Dendritic cell treated with granulocyte-macrophage colony-stimulating factor and Interleukin-4, amounts not matched to agents 40 ng/mL and 50 ng/mL, for 4 days (primary cell): ENCODE results near the gene TNFRSF21.
"Not testable (repeated sequence)": the region's sequence is repeated elsewhere in the genome, so short reads cannot be mapped to it uniquely, and the experiment has no call there.

ENCODE experiments used
- H3K27ac Mint-ChIP-seq: one replicate; pipeline ENCODE4 v1.8.0; 2022; ENCODE audit warnings: mild to moderate bottlenecking, mixed read lengths
- H3K27me3 Mint-ChIP-seq: one replicate; pipeline ENCODE4 v1.8.0; 2022; ENCODE audit warnings: mild to moderate bottlenecking, mixed read lengths
- H3K36me3 Mint-ChIP-seq: one replicate; pipeline ENCODE4 v1.8.0; 2022; ENCODE audit warnings: low read depth, mixed read lengths
- H3K4me1 Mint-ChIP-seq: one replicate; pipeline ENCODE4 v1.8.0; 2022; ENCODE audit warnings: low read depth, mixed read lengths
- H3K4me3 Mint-ChIP-seq: one replicate; pipeline ENCODE4 v1.8.0; 2022; ENCODE audit warnings: mild to moderate bottlenecking, moderate library complexity, mixed read lengths
- H3K9me3 Mint-ChIP-seq: one replicate; pipeline ENCODE4 v1.8.0; 2022; ENCODE audit warnings: mixed read lengths
- intact Hi-C: fragments of 100-400 bp; cut with micrococcal nuclease; formaldehyde crosslinking; loops from one replicate; pipeline ENCODE4 v1.15.0; 2022

The TNFRSF21 gene

DNA sequence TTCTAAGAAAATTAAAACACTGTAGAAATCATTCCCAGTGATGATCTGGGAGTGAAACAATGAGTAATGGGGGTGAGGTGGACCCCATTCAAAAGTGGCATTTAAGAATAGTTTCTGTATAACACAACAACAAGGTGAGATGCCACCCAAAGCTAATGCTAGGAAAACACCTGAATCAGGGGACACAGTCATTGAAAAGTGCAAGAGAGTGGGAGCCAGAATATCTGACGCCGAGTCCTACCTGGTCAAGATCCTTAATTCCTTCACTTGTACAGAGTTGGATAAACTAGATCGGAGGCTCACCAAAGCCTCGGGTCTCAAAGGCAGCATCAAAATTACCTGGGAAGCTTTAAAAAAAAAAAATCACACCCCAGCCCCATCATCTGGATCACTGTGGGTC is 17.7 kb downstream of the TNFRSF21 start:
- peaks cover 13% of the 10 kb centered on the region for H3K27me3 Mint-ChIP-seq
- peaks cover 7% of the 10 kb centered on the region for H3K36me3 Mint-ChIP-seq
- H3K27ac Mint-ChIP-seq, result no peak overlapping the region

DNA sequence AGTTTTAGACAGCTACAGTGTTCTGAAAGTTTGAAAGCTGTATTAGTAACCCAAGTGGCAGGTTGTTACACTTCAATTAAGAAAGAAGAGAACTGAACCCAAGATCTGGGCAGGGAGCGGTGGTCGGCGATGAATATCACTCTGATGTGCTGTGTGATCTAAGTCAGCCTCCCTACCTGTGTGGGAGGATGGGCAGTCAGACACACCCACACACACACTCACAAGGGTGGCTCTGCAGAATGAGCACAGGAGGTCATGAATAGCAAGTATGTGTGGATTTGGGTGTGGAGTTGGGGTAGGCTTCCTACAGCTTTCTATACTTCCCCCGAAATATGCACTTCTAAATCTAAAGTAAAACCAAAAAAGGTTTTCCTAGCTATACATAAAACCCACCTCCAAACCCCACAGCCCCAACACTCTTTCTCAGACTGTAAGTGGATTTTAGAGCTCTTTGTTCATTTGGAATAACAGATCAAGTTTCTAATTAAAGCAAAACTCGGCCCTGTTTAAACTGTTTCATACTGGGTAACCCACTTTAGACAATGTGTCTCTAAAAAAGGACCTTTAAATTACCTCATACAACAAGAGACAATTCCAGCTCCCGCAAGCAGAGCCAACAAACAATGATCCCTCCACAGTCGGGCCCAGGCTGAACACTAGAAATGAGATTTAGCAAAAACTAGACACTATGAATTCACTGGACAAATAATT is 19.4 kb downstream of the TNFRSF21 start:
- H3K27me3 Mint-ChIP-seq, result peaks cover 7% of the 10 kb centered on the region
- no peak overlapping the region for H3K4me3 Mint-ChIP-seq
- H3K4me1 Mint-ChIP-seq, result no peaks in the 10 kb centered on the region
- intact Hi-C loops, result no loop called here
- peaks cover 24% of the 10 kb centered on the region for H3K9me3 Mint-ChIP-seq
- no peak overlapping the region for H3K27ac Mint-ChIP-seq
- peaks cover 7% of the 10 kb centered on the region for H3K36me3 Mint-ChIP-seq

More for the DNA sequence above, 17.7 kb downstream of the TNFRSF21 start:
- Mint-ChIP-seq H3K9me3 (peaks cover 24% of the 10 kb centered on the region), H3K4me1 (no peaks in the 10 kb centered on the region), H3K4me3 (no peak overlapping the region)
- intact Hi-C loops, result no loop called here

DNA sequence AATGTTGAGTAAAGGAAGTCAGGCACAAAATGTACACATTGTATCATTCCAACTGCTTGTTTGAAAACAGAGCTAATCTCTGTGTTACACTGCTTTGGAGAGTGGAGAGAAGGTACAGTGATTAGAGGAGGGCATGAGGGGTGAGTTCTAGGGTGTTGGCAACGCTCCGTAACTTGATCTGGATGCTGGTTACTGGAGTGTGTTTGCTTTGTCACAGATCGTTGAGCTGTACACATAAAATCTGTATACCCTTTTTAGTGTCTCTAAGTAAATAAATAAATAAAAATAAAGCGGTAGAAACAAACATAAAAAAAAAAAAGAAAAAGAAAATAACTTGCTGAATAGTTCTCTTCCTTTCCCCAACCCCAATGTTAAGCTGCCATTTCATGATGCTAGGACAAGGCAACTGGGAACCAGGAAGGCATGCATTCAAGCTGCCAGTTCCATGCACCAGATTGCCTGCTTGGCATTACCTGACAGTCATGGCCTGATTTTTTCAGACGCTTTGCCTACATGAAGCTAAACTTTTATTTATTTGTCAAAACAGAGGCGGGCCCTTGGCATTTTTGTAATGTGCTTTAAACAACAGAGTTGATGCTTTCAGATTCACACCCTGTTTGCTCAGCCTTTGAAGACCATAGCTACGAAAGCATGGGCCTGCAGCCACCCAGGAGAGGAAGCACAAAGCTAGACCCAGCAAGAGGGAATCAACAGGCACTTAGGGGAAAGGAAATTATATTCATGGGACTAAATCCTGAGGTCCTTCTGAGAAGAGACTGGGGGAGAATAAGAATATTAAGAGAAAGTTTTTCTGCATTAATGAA is 21.2 kb downstream of the TNFRSF21 start:
- H3K27me3 Mint-ChIP-seq, result peaks cover 5% of the 10 kb centered on the region
- no peak overlapping the region for H3K4me3 Mint-ChIP-seq
- H3K36me3 Mint-ChIP-seq, result peaks cover 7% of the 10 kb centered on the region
- H3K9me3 Mint-ChIP-seq, result peaks cover 24% of the 10 kb centered on the region
- intact Hi-C loops, result no loop called here
- H3K27ac Mint-ChIP-seq, result no peak overlapping the region
- H3K4me1 Mint-ChIP-seq, result no peaks in the 10 kb centered on the region

DNA sequence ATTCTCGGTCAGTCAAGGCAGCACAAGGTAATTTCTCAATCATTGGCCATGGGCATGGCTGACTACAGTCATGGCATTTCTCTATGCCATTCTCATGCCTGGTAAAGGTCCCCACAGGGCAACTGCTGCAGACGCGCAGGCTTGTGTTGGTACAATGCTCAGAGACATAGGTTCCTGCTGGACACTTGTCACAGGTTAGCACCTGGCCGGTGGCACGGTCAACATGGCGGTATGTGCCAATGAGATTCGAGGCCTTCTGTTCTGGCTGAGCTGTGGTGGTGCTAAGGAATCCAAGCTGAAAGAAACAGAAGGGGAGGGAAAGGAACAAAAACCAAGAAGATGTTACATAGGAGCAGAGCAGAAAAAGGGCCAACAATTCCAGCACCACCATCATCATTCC is 23.4 kb downstream of the TNFRSF21 start:
- Mint-ChIP-seq H3K4me1 (no peaks in the 10 kb centered on the region), H3K36me3 (peaks cover 7% of the 10 kb centered on the region), H3K27ac (no peak overlapping the region), H3K4me3 (no peak overlapping the region), H3K9me3 (peaks cover 17% of the 10 kb centered on the region), H3K27me3 (peaks cover 4% of the 10 kb centered on the region)
- intact Hi-C loops, result no loop called here

DNA sequence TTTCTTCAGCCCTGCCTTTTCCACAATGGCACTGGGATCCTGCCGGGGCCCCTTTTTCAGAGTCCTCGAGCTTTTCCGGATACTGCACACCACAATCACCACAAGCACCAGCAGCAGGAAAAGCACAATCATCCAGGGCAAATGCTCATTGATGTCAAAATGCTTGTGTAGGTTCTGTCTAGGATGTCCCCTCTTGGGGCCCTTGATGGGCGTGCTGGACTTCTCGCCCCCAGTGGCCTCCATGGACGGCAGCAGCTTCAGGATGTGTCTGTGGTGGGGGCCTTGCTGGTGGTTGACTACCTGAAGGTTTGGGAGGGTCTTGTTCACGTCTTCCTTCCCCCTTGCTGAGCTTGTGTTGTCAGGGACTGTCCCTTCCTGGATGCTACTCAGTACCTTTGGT is 25.7 kb downstream of the TNFRSF21 start:
- Mint-ChIP-seq H3K27me3 (peaks cover 1% of the 10 kb centered on the region), H3K4me1 (peaks cover 3% of the 10 kb centered on the region), H3K27ac (no peak overlapping the region), H3K36me3 (no peaks in the 10 kb centered on the region), H3K4me3 (no peak overlapping the region), H3K9me3 (no peaks in the 10 kb centered on the region)
- intact Hi-C loops, result no loop called here

DNA sequence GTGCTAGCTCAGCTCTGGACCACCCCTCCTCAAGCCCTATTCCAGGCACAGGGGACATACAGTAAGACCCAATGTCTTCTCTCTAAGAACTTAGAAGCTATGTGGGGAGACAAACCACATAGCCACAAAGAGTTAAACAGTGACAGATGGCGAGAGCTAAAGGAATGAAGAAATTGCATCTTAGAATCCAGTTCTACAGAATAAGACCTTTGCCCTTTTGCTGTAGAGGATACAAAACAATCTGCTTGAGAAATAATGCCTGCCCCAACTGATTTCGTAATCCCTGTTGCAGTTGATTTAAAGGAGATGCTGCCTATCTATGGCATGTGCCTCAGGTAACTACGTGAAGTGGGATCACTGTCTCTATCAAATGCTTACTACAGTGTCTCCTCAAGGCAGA is 31.2 kb downstream of the TNFRSF21 start:
- no peaks in the 10 kb centered on the region for H3K9me3 Mint-ChIP-seq
- intact Hi-C loops, result no loop called here
- H3K27ac Mint-ChIP-seq, result no peak overlapping the region
- H3K4me3 Mint-ChIP-seq, result no peak overlapping the region
- H3K27me3 Mint-ChIP-seq, result no peaks in the 10 kb centered on the region
- H3K36me3 Mint-ChIP-seq, result no peaks in the 10 kb centered on the region
- peaks cover 11% of the 10 kb centered on the region for H3K4me1 Mint-ChIP-seq

DNA sequence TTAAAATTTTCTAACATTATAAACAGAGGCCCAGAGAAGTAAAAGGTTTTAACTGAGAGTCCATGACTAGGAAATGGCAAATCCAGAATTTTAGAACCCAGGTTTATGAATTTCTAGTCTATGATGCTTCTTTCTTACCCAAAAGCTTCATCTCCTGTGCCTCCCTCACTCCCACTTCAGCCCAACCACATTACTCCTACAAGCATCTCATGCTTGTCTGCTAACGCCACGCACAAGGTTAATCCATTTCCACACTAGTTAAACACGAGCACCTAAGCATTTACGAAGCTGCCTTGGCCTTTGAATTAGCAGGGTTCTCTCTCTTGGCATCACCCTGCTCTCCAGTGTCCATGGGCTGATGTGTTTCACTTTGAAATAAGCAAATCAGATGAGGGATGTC is 32.0 kb downstream of the TNFRSF21 start:
- H3K27ac Mint-ChIP-seq, result no peak overlapping the region
- no peaks in the 10 kb centered on the region for H3K36me3 Mint-ChIP-seq
- intact Hi-C loops, result no loop called here

DNA sequence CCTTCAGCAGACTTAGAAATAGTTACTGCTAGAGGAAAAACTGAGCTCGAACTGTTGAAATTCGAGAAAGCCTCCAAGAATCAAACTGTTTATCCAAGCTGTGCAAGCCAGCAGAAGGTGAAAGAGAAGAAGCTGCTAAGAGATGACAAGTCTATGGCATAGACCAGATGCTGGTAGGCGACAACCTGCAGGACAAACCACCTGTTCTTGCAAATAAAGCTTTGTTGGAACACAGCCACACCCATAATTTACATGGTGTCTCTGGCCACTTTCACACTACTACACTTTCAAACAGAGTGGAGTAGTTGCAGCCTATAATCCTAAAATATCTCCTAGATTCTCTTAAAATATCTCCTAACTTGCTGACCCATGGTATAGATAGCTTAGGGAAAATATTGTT is 33.3 kb downstream of the TNFRSF21 start:
- H3K27me3 Mint-ChIP-seq, result peaks cover 3% of the 10 kb centered on the region
- no peaks in the 10 kb centered on the region for H3K36me3 Mint-ChIP-seq
- H3K9me3 Mint-ChIP-seq, result no peaks in the 10 kb centered on the region
- peaks cover 11% of the 10 kb centered on the region for H3K4me1 Mint-ChIP-seq
- H3K4me3 Mint-ChIP-seq, result no peak overlapping the region
- intact Hi-C loops, result no loop called here
- no peak overlapping the region for H3K27ac Mint-ChIP-seq

More for the DNA sequence above, 32.0 kb downstream of the TNFRSF21 start:
- H3K4me3 Mint-ChIP-seq, result no peak overlapping the region
- H3K4me1 Mint-ChIP-seq, result peaks cover 11% of the 10 kb centered on the region
- no peaks in the 10 kb centered on the region for H3K27me3 Mint-ChIP-seq
- no peaks in the 10 kb centered on the region for H3K9me3 Mint-ChIP-seq

DNA sequence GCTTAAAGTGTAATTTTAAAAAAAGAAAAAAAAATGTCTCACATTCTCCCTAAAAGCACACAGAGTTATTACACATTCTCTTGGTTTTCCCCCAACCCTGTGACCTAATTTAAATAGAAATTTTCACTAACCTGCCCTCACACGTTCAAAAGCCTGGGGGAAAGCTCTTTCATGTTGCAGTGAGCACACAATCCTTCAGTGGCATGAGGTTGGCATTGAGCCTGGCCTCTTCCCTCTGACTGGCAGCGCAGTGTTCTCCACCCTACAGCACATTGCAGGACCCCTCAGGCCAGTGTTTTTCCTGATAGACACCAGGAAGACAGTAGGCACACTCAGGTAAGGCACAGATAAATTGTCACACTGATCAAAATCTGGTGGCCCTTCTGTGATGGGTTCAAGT is 34.1 kb downstream of the TNFRSF21 start:
- H3K36me3 Mint-ChIP-seq, result no peaks in the 10 kb centered on the region
- no peaks in the 10 kb centered on the region for H3K9me3 Mint-ChIP-seq
- H3K27ac Mint-ChIP-seq, result no peak overlapping the region
- intact Hi-C loops, result no loop called here
- H3K4me3 Mint-ChIP-seq, result no peak overlapping the region
- peaks cover 11% of the 10 kb centered on the region for H3K4me1 Mint-ChIP-seq
- H3K27me3 Mint-ChIP-seq, result peaks cover 3% of the 10 kb centered on the region

DNA sequence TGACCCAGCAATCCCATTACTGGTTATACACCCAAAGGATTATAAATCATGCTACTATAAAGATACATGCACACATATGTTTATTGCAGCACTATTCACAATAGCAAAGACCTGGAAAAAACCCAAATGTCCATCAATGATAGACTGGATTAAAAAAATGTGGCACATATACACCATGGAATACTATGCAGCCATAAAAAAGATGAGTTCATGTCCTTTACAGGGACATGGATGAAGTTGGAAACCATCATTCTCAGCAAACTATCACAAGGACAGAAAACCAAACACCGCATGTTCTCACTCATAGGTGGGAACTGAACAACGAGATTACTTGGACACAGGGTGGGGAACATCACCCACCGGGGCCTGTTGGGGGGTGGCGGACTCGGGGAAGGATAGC is 34.6 kb downstream of the TNFRSF21 start:
- H3K27ac Mint-ChIP-seq, intact Hi-C loops, H3K27me3 Mint-ChIP-seq, H3K36me3 Mint-ChIP-seq, H3K9me3 Mint-ChIP-seq, H3K4me3 Mint-ChIP-seq: not testable (repeated sequence)
- peaks cover 11% of the 10 kb centered on the region for H3K4me1 Mint-ChIP-seq

DNA sequence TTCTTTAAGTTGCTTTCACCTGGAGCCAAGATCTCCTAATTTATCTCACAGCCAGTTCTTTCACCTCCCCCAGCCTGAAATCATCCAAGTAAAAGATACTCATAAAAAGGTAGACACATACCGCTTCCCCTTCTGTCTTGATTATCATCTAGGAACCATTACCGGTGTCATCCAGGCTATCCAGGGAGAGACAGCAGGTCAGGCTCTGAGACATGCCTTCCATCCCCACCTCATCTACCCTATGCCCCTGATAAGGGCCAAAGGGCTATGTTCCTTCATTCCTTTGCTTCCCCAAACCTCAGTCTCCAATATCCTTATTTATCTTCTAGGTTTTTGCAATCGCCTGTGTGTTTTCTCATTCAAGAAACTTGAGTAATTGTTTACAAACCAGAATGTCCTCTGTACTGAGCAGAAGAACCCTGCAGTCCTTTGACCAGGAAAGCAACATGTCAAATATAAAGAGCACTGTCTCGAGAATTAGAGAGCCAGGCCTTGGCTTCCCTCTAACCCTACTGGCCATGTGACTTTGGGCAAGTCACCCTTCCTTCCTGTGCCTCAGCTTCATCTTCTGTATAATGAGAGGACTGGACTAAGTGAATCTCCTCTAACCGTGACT is 41.0 kb downstream of the TNFRSF21 start:
- H3K27me3 Mint-ChIP-seq, result peaks cover 3% of the 10 kb centered on the region

DNA sequence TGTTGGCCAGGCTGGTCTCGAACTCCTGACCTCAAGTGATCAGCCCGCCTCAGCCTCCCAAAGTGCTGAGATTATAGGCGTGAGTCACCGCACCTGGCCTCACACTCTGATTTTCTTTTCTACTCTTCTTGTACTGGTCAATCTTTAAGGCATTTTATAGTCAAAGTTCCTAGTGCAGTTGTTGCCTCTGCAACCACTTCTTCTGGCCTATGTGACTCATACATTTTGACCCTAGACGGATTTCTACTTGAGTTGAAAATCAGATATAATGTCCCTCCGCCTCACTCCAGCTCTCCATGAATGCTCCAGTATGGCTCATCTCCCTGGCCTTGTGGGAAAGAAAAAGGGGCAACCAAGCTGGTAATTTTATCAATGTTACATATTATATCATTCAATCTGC is 42.4 kb downstream of the TNFRSF21 start:
- intact Hi-C loops, result no loop called here
- Mint-ChIP-seq H3K36me3 (no peaks in the 10 kb centered on the region), H3K9me3 (no peaks in the 10 kb centered on the region), H3K27ac (no peak overlapping the region), H3K27me3 (peaks cover 5% of the 10 kb centered on the region), H3K4me3 (no peak overlapping the region), H3K4me1 (peaks cover 16% of the 10 kb centered on the region)

More for the DNA sequence above, 41.0 kb downstream of the TNFRSF21 start:
- Mint-ChIP-seq H3K36me3 (no peaks in the 10 kb centered on the region), H3K4me1 (peaks cover 16% of the 10 kb centered on the region), H3K27ac (no peak overlapping the region), H3K9me3 (no peaks in the 10 kb centered on the region), H3K4me3 (no peak overlapping the region)
- intact Hi-C loops, result no loop called here

DNA sequence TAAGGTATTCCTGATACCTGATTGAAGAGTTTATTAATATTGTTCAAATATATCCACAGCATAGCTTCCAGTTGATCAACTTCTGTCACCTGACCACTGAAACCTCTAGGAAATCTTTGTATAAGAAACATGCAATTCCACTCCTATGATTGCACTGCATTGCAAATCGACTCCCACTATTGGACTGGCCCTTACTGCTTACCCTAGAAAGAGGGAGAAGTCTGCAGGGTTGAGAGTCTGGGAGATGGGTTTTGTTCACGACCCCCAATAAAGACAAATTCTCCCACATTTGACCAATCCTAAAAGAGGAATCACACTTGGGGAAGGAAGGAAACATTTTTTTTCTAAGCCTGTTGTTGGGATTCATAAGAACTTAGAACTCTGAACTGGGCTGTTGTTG is 43.7 kb downstream of the TNFRSF21 start:
- Mint-ChIP-seq H3K27me3 (peaks cover 8% of the 10 kb centered on the region), H3K27ac (no peak overlapping the region), H3K9me3 (no peaks in the 10 kb centered on the region), H3K4me3 (no peak overlapping the region), H3K36me3 (no peaks in the 10 kb centered on the region), H3K4me1 (peaks cover 16% of the 10 kb centered on the region)
- intact Hi-C loops, result no loop called here

DNA sequence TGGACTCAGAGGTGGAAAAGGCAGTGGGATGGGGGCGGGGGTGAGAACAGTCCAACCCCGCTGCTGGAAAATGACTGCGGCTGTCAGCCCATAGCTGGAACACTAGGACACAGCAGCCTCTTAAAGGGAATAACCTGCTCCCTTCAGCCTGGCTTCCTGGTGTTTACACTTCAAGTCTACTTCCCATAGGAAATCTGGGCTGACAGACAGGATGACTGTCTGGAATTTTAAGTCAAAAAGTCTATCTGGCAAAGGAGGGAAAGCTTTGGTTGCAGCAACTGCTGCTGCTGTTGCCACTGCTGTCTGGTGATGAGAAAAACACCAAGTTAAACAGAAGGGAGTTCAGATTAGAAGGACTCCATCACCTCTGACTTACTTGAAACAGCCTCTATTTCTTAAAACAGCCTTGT is 44.9 kb downstream of the TNFRSF21 start:
- Mint-ChIP-seq H3K36me3 (no peaks in the 10 kb centered on the region), H3K27ac (no peak overlapping the region), H3K4me3 (no peak overlapping the region), H3K4me1 (peaks cover 16% of the 10 kb centered on the region), H3K9me3 (no peaks in the 10 kb centered on the region), H3K27me3 (peaks cover 14% of the 10 kb centered on the region)
- intact Hi-C loops, result no loop called here
